ENCODE measurements around the gene AP2S1.
"Not testable (repeated sequence)": the region's sequence is repeated elsewhere in the genome, so short reads cannot be mapped to it uniquely, and the experiment has no call there.

Gene AP2S1

GRCh38 chr19:46850228-46851203 is at the start of gene AP2S1:
Gene AP2S1 (minus strand): TSS chr19:46850846. CDS start chr19:46850766, 80 bp downstream.
- DNase-seq (ENCODE audit: low read depth in 2 of 2) = peak; percentile 84 to 88

- no peak for DNase-seq (ENCODE audit: low read depth in 2 of 2)
Observed at GRCh38 chr19:46900341-46900740, 49.7 kb upstream of the AP2S1 start.

- DNase-seq (ENCODE audit: low read depth in 2 of 2) = no peak
Observed at GRCh38 chr19:46898731-46899130, 48.1 kb upstream of the AP2S1 start.

GRCh38 chr19:46896076-46896794 is 45.6 kb upstream of the AP2S1 start:
- no peak for DNase-seq (ENCODE audit: low read depth in 2 of 2)

GRCh38 chr19:46892252-46893179 is 41.9 kb upstream of the AP2S1 start:
- DNase-seq (ENCODE audit: low read depth in 2 of 2) = no peak

- no peak for DNase-seq (ENCODE audit: low read depth in 2 of 2)
Observed at GRCh38 chr19:46890423-46891170, 40.0 kb upstream of the AP2S1 start.

- DNase-seq (ENCODE audit: low read depth in 2 of 2) = no peak
Observed at GRCh38 chr19:46887240-46887782, 36.7 kb upstream of the AP2S1 start.

- no peak for DNase-seq (ENCODE audit: low read depth in 2 of 2)
Observed at GRCh38 chr19:46886546-46887239, 36.0 kb upstream of the AP2S1 start.

- DNase-seq (ENCODE audit: low read depth in 2 of 2) = no peak
Observed at GRCh38 chr19:46885411-46885810, 34.8 kb upstream of the AP2S1 start.

- DNase-seq (ENCODE audit: low read depth in 2 of 2) = not testable (repeated sequence)
Observed at GRCh38 chr19:46882751-46883150, 32.1 kb upstream of the AP2S1 start.

GRCh38 chr19:46882034-46882433 is 31.4 kb upstream of the AP2S1 start:
- no peak for DNase-seq (ENCODE audit: low read depth in 2 of 2)

GRCh38 chr19:46881092-46881491 is 30.4 kb upstream of the AP2S1 start:
- DNase-seq (ENCODE audit: low read depth in 2 of 2) = no peak

GRCh38 chr19:46880431-46880830 is 29.8 kb upstream of the AP2S1 start:
- DNase-seq (ENCODE audit: low read depth in 2 of 2) = no peak

GRCh38 chr19:46878613-46879375 is 28.1 kb upstream of the AP2S1 start:
- DNase-seq (ENCODE audit: low read depth in 2 of 2) = no peak

GRCh38 chr19:46875657-46876056 is 25.0 kb upstream of the AP2S1 start:
- DNase-seq (ENCODE audit: low read depth in 2 of 2) = no peak

GRCh38 chr19:46875234-46875633 is 24.6 kb upstream of the AP2S1 start:
- DNase-seq (ENCODE audit: low read depth in 2 of 2) = no peak

- DNase-seq (ENCODE audit: low read depth in 2 of 2) = no peak
Observed at GRCh38 chr19:46872967-46873366, 22.3 kb upstream of the AP2S1 start.

- not testable (repeated sequence) for DNase-seq (ENCODE audit: low read depth in 2 of 2)
Observed at GRCh38 chr19:46871173-46871572, 20.5 kb upstream of the AP2S1 start.

All from stimulated activated CD8-positive, alpha-beta memory T cell treated with anti-CD3 and anti-CD28 coated beads, Interleukin-15, amount 100 ng/mL, for 48 hours (primary cell).